Measurements from ENCODE around the gene PLCD1.

PLCD1 gene

DNA sequence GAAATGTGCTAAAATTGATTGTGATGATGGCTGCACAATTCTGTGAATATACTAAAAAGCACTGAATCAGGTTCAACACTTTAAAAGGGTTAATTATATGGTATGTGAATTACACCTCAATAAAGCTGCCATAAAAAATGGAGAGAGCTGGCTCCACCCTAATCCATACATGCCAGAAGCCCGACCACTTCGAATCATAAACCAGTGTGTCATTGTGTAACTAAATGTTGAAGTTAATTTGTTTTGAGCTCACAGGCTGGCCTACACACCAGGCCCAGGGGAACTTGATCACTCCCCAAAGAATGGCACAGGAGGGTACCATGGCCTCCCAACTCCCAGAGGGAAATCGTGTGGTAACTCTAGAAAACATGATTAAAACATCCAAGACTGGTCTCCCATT, 14.0 kb downstream of the PLCD1 start:
- Histone ChIP-seq H3K4me3 (ENCODE audit: low read depth in 1 of 2, low read length in 2 of 2) (no peak overlapping the region), H3K9me3 (ENCODE audit: control insufficient read depth in 1 of 2, low read length in 2 of 2) (peaks cover 3 to 7% of the 10 kb centered on the region in 2 donors), H3K36me3 (ENCODE audit: control insufficient read depth in 1 of 2, insufficient read depth in 2 of 2, low read length in 2 of 2) (peaks cover 22 to 70% of the 10 kb centered on the region in 2 donors), H3K4me1 (ENCODE audit: control insufficient read depth in 1 of 2, insufficient read depth in 2 of 2, low read length in 2 of 2) (no peaks in the 10 kb centered on the region), H3K27me3 (ENCODE audit: low read depth, low read length) (no peaks in the 10 kb centered on the region), H3K27ac (ENCODE audit: low read length) (no peak overlapping the region)

DNA sequence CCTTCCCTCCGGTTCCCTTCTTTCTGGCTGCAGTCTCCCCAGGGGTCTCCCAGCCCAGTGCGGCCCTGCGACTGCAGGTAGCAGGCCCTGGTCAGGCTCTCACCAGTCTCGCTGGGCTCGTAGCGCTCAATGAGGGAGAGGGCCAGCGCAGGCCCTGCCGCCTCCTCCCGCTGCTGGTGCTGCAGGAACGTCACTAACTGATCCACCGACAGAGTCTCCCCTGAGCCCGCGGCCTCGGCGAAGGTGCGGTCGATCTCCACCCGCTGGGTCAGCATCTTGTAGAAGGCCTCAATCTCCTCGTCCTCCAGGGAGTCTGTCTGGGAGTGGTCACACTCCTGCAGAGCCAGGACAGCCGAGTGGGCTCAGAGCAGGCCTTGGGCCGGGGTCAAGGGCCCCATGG, 18.3 kb downstream of the PLCD1 start:
- Histone ChIP-seq H3K36me3 (ENCODE audit: control insufficient read depth in 1 of 2, insufficient read depth in 2 of 2, low read length in 2 of 2) (peaks cover 11 to 65% of the 10 kb centered on the region in 2 donors), H3K27me3 (ENCODE audit: low read depth, low read length) (no peaks in the 10 kb centered on the region), H3K4me3 (ENCODE audit: low read depth in 1 of 2, low read length in 2 of 2) (no peak overlapping the region), H3K27ac (ENCODE audit: low read length) (no peak overlapping the region), H3K4me1 (ENCODE audit: control insufficient read depth in 1 of 2, insufficient read depth in 2 of 2, low read length in 2 of 2) (no peaks in the 10 kb centered on the region), H3K9me3 (ENCODE audit: control insufficient read depth in 1 of 2, low read length in 2 of 2) (peaks cover under 1 to 3% of the 10 kb centered on the region in 2 donors)

DNA sequence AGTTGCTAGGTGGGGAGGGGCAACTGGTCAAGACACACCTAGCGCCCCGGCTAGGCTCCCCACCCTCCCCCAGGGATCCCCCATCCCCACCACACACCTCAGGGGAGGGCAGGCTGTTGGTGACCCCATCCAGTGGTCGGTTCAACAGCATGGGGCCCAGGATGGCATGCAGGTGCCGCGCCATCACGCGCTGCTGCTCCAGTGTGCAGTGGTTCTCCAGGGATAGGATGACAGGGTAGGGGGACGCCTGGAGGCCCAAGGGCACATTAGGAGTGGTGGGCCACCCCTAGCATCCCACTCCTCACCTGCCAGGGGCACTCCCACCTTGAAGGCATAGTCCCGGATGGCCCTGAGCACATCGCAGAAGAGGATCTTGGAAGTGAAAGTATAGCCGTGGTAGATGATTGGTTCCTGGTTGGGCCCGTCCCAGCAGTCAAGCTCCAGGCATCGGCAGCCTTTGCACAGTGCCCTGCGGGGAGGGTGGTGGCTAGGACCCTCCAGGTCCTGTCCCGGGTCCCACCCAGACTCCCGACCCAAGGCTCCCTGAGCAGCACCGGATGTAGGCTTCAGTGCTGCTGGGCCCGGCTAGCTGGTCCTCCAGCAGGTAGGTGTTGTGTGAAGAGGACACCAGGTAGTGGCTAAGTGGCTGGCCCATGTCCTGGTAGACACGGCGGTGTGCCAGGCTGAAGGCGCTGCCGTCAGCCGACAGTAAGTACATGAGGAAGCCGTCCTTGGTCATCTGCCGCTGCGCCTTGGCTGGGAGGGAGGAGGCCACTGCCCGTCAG, 19.4 kb downstream of the PLCD1 start:
- Histone ChIP-seq H3K4me3 (ENCODE audit: low read depth in 1 of 2, low read length in 2 of 2) (no peak overlapping the region), H3K9me3 (ENCODE audit: control insufficient read depth in 1 of 2, low read length in 2 of 2) (no peaks in the 10 kb centered on the region), H3K4me1 (ENCODE audit: control insufficient read depth in 1 of 2, insufficient read depth in 2 of 2, low read length in 2 of 2) (peaks cover 0 to 1% of the 10 kb centered on the region in 2 donors), H3K27ac (ENCODE audit: low read length) (no peak overlapping the region), H3K36me3 (ENCODE audit: control insufficient read depth in 1 of 2, insufficient read depth in 2 of 2, low read length in 2 of 2) (peaks cover 0 to 62% of the 10 kb centered on the region in 2 donors), H3K27me3 (ENCODE audit: low read depth, low read length) (no peaks in the 10 kb centered on the region)

DNA sequence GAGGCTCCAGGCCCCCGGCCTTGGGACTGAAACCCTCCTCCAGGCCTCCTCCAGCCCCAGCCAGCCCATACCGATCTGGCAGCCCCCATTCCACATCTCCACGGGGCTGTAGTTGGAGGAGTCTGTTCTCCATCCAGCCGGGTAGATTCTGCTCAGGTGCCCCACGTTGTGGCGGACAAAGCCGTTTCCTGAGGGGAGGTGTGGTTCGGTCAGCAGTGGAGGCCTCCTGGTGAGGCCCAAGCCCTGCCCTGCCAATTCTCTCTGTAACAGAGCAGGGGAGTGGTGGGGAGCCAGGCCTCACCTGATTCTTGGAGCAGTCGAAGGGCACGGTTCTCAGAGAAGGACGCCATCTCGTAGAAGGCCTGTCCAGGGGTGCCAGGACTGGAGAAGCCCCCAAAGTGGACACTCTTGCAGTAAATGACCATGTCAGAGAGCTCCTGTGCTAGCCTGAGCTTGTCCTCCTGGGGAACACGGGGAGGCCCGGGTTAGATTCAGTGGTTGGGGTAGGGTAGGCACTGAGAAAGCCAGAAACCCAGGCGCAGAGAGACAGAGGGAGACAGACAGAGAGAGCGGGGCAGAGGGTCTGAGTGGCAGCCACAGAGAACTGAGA, 20.4 kb downstream of the PLCD1 start:
- peaks cover 0 to 56% of the 10 kb centered on the region in 2 donors for H3K36me3 ChIP-seq (ENCODE audit: control insufficient read depth in 1 of 2, insufficient read depth in 2 of 2, low read length in 2 of 2)
- H3K4me3 ChIP-seq (ENCODE audit: low read depth in 1 of 2, low read length in 2 of 2) = no peak overlapping the region
- H3K27ac ChIP-seq (ENCODE audit: low read length) = no peak overlapping the region
- no peaks in the 10 kb centered on the region for H3K9me3 ChIP-seq (ENCODE audit: control insufficient read depth in 1 of 2, low read length in 2 of 2)
- no peaks in the 10 kb centered on the region for H3K27me3 ChIP-seq (ENCODE audit: low read depth, low read length)
- H3K4me1 ChIP-seq (ENCODE audit: control insufficient read depth in 1 of 2, insufficient read depth in 2 of 2, low read length in 2 of 2) = peaks cover 0 to 10% of the 10 kb centered on the region in 2 donors

DNA sequence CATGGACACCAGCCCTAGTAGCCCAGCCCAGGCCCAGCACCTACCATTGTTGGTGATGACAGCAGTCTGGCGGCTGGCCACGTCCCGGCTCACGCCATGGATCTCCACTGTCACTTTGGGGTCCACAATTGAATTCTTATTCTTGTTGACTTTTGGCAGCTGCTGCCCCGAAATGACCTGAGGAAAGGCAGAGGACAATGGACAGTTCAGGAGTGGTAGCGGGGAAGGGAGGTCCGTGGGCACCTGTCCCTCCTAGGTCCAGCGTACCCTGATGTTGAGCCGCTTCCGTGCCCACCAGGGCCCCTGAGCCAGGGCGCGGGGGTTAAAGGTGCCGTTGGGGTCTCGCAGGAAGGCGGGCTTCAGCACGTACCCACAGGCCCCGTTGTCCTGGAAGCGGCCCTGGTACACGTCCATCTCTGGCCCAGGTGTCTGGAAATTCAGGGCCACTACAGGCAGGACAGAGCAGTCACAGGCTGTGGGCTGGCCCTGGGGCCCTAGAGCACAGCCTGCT, 21.2 kb downstream of the PLCD1 start:
- Histone ChIP-seq H3K4me1 (ENCODE audit: control insufficient read depth in 1 of 2, insufficient read depth in 2 of 2, low read length in 2 of 2) (peaks cover 0 to 17% of the 10 kb centered on the region in 2 donors), H3K9me3 (ENCODE audit: control insufficient read depth in 1 of 2, low read length in 2 of 2) (no peaks in the 10 kb centered on the region), H3K36me3 (ENCODE audit: control insufficient read depth in 1 of 2, insufficient read depth in 2 of 2, low read length in 2 of 2) (peaks cover 0 to 53% of the 10 kb centered on the region in 2 donors), H3K27ac (ENCODE audit: low read length) (no peak overlapping the region), H3K27me3 (ENCODE audit: low read depth, low read length) (no peaks in the 10 kb centered on the region), H3K4me3 (ENCODE audit: low read depth in 1 of 2, low read length in 2 of 2) (no peak overlapping the region)

DNA sequence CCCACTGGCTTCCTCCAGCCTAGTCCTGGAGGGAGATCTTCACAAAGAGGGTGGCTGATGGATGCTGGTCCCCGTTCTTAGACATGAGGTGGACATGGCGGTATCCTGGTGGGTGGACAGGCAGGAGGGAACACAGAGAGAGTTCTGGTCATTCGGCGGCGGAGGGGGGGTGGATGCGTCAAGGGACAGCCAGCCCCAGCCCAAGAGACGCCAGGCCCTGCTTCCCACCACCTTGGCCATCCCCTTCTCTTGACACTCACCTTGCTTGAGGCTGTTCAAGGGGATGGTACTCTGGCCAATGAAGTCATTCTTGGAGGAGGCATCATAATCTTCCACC, 21.7 kb downstream of the PLCD1 start:
- Histone ChIP-seq H3K27me3 (ENCODE audit: low read depth, low read length) (no peaks in the 10 kb centered on the region), H3K36me3 (ENCODE audit: control insufficient read depth in 1 of 2, insufficient read depth in 2 of 2, low read length in 2 of 2) (peaks cover 0 to 53% of the 10 kb centered on the region in 2 donors), H3K9me3 (ENCODE audit: control insufficient read depth in 1 of 2, low read length in 2 of 2) (no peaks in the 10 kb centered on the region), H3K4me3 (ENCODE audit: low read depth in 1 of 2, low read length in 2 of 2) (no peak overlapping the region), H3K27ac (ENCODE audit: low read length) (no peak overlapping the region), H3K4me1 (ENCODE audit: control insufficient read depth in 1 of 2, insufficient read depth in 2 of 2, low read length in 2 of 2) (peaks cover 0 to 21% of the 10 kb centered on the region in 2 donors)

DNA sequence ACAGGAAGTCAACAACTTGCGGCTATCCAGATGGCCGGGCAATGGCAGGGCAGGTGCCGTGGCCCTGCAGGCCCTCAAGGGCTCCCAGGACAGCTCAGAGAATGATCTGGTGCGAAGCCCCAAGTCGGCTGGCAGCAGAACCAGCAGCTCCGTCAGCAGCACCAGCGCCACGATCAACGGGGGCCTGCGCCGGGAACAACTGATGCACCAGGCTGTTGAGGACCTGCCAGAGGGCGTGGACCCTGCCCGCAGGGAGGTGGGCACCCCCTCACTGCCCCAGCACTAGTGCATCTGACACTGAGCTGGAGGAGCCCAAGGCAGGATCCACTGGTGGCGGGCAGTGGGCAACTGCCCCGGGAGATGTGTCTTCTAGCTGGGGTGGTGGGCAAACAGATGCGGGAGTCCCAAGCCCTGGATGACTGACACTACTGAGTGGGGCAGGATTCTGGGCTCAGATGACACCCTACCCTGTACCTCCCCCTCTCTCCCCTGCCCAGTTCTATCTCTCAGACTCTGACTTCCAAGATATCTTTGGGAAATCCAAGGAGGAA, 22.9 kb downstream of the PLCD1 start:
- Histone ChIP-seq H3K27ac (ENCODE audit: low read length) (no peak overlapping the region), H3K4me1 (ENCODE audit: control insufficient read depth in 1 of 2, insufficient read depth in 2 of 2, low read length in 2 of 2) (peaks cover 0 to 21% of the 10 kb centered on the region in 2 donors), H3K36me3 (ENCODE audit: control insufficient read depth in 1 of 2, insufficient read depth in 2 of 2, low read length in 2 of 2) (peaks cover 5 to 62% of the 10 kb centered on the region in 2 donors), H3K27me3 (ENCODE audit: low read depth, low read length) (no peaks in the 10 kb centered on the region), H3K9me3 (ENCODE audit: control insufficient read depth in 1 of 2, low read length in 2 of 2) (no peaks in the 10 kb centered on the region), H3K4me3 (ENCODE audit: low read depth in 1 of 2, low read length in 2 of 2) (no peak overlapping the region)

DNA sequence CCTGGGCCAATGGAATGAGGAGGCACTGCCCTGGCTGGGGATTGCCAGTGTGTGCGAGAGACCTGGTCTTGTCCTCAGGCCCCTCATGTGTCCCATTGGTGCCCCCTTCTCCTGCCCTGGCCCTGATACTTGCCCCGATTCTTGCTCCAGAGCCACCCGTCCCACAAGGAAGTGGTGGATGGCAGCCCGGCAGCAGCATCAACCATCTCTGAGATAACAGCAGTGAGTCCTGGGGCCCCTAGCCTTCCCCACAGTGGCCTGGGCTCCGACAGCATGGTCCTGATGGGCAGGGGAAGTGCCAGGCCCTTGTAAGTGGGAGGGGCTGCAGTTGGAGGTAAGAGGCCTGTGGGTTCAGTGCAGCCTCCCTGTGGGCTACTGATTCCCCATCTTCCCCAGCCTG, 23.4 kb downstream of the PLCD1 start:
- Histone ChIP-seq H3K4me3 (ENCODE audit: low read depth in 1 of 2, low read length in 2 of 2) (no peak overlapping the region), H3K9me3 (ENCODE audit: control insufficient read depth in 1 of 2, low read length in 2 of 2) (no peaks in the 10 kb centered on the region), H3K4me1 (ENCODE audit: control insufficient read depth in 1 of 2, insufficient read depth in 2 of 2, low read length in 2 of 2) (peaks cover 0 to 21% of the 10 kb centered on the region in 2 donors), H3K27ac (ENCODE audit: low read length) (no peak overlapping the region), H3K27me3 (ENCODE audit: low read depth, low read length) (no peaks in the 10 kb centered on the region), H3K36me3 (ENCODE audit: control insufficient read depth in 1 of 2, insufficient read depth in 2 of 2, low read length in 2 of 2) (peaks cover 6 to 62% of the 10 kb centered on the region in 2 donors)

DNA sequence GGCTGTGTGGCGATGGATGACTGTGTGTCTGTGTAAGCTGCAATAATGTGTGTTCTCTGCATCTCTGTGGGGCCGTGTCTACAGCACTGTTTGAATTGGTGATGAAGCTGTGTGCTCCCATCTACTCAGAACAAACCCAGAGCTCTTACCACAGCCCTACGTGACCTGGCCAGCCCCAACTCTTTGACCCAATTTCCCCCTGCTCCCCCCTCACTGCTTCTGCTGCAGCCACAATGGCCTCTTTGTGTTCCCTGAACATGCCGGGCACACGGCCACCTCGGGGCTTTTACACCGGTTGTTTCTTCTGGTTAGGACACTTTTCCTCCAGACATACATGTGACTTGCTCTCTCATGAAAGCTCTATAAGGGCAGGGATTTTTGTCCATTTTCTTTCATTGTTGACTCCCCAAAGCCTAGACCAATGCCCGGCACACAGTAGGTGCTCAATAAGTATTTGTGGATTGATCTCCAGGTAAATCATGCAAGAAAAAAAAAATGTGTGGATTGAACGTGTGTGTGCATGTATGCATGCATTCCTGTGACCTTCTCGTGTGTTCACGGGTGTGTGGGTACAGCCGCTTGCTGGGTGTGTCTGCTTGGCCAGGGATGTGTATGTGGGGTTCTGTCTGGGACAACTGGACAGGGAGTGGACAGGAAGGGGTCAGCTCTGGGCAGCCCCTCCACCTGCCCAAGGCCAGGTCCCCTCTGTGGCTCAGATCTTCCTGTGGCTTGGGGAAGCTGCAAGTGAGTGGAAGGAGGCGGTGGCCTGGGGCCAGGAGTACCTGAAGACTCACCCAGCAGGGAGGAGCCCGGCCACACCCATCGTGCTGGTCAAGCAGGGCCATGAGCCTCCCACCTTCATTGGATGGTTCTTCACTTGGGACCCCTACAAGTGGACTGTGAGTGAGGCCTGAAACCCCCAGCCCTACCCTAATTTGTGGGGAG, 24.1 kb downstream of the PLCD1 start:
- peaks cover 6 to 57% of the 10 kb centered on the region in 2 donors for H3K36me3 ChIP-seq (ENCODE audit: control insufficient read depth in 1 of 2, insufficient read depth in 2 of 2, low read length in 2 of 2)
- no peaks in the 10 kb centered on the region for H3K9me3 ChIP-seq (ENCODE audit: control insufficient read depth in 1 of 2, low read length in 2 of 2)
- H3K4me3 ChIP-seq (ENCODE audit: low read depth in 1 of 2, low read length in 2 of 2) = no peak overlapping the region
- H3K4me1 ChIP-seq (ENCODE audit: control insufficient read depth in 1 of 2, insufficient read depth in 2 of 2, low read length in 2 of 2) = peaks cover 0 to 21% of the 10 kb centered on the region in 2 donors
- no peaks in the 10 kb centered on the region for H3K27me3 ChIP-seq (ENCODE audit: low read depth, low read length)
- H3K27ac ChIP-seq (ENCODE audit: low read length) = no peak overlapping the region

DNA sequence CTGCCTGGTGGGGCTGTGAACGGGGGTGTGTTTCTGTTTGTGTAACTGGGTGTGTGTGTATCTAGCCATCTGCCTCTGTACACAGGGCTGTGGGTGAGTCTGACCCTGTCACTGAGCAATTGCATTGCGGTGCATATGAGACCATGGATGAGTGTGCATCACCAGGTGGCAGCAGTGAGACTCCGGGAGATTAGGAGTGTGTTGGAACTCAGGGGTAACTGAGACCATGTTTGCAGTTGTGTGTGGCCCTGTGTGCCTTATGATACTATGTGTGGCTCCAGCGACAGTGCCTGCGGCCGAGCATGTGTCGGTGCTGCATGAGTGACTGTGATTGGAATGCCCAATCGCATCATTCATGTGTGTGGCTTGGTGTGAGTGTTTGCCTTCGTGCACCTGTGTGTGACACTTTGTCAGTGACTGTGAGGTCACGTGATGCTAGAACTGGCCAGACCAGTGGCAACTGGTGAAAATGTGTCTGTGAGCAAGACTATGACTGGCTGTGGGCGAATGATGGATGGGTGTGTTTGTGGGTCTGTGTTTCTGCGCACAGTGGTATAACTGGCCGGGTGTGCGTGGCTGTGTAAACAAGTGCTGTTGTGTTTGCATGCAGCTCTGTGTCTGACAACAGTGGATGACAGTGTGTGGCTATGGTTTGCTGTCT, 24.9 kb downstream of the PLCD1 start:
- peaks cover 0 to 21% of the 10 kb centered on the region in 2 donors for H3K4me1 ChIP-seq (ENCODE audit: control insufficient read depth in 1 of 2, insufficient read depth in 2 of 2, low read length in 2 of 2)
- no peaks in the 10 kb centered on the region for H3K27me3 ChIP-seq (ENCODE audit: low read depth, low read length)
- no peak overlapping the region for H3K4me3 ChIP-seq (ENCODE audit: low read depth in 1 of 2, low read length in 2 of 2)
- no peak overlapping the region for H3K27ac ChIP-seq (ENCODE audit: low read length)
- H3K36me3 ChIP-seq (ENCODE audit: control insufficient read depth in 1 of 2, insufficient read depth in 2 of 2, low read length in 2 of 2) = peaks cover 6 to 56% of the 10 kb centered on the region in 2 donors
- no peaks in the 10 kb centered on the region for H3K9me3 ChIP-seq (ENCODE audit: control insufficient read depth in 1 of 2, low read length in 2 of 2)

All from muscle layer of duodenum (tissue), 2 donors.